ENCODE measurements around the gene CHRFAM7A.
"Not testable (repeated sequence)": the region's sequence is repeated elsewhere in the genome, so short reads cannot be mapped to it uniquely, and the experiment has no call there.

DNA sequence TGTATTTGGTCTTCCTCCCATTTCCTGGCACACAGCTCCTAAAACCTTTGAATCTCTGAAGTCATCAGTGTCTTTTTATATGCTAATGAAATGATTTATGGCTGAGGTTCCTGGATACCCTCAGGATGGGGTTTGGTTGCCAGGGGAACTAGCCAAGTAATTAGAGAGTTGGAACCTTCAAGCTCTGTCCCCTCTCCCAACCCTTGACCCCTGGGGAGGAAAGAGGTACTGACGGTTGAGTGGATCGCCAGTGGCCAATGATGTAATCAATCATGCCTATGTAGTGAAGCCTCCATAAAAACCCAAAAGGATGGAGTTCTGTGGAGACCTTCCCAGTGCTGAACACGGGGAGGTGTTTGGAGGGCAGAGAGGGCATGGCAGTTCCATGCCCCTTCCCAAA lies 25.1 kb downstream of the CHRFAM7A start:
- TF ChIP-seq CTCF (IDR thresholded peaks at IDR 0.05; ENCODE audit: low read depth, low read length, missing input control); GABPA (IDR thresholded peaks at IDR 0.05 in 1 of 2, conservative IDR thresholded peaks at IDR 0.05 in 1 of 2); EGR1 (IDR thresholded peaks at IDR 0.05; ENCODE audit: low read depth in 2 of 2); REST (IDR thresholded peaks at IDR 0.05); ZBTB33 (IDR thresholded peaks at IDR 0.05); RAD21 (IDR thresholded peaks at IDR 0.05); YY1 (IDR thresholded peaks at IDR 0.05); TAF1 (conservative IDR thresholded peaks at IDR 0.05); FOXA2 (IDR thresholded peaks at IDR 0.05); HNF4G (IDR thresholded peaks at IDR 0.05); SP1 (IDR thresholded peaks at IDR 0.05); NR2F2 (IDR thresholded peaks at IDR 0.05); MAX (IDR thresholded peaks at IDR 0.05): not testable (repeated sequence)
- TF ChIP-seq, protein P1, sequence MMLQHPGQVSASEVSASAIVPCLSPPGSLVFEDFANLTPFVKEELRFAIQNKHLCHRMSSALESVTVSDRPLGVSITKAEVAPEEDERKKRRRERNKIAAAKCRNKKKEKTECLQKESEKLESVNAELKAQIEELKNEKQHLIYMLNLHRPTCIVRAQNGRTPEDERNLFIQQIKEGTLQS (IDR thresholded peaks at IDR 0.05): not testable (repeated sequence)

Measured in liver (tissue), 3 donors.